GM21526 (cell line): ENCODE data around the gene PUS3.
"Not testable (repeated sequence)": the region's sequence is repeated elsewhere in the genome, so short reads cannot be mapped to it uniquely, and the experiment has no call there.

Experiments
- ATAC-seq: cut with Tn5 transposase; IDR thresholded peaks from one replicate; pipeline ENCODE4 v1.9.1; 2021; ENCODE audit warnings: moderate library complexity; ENCODE audit not compliant: unreplicated experiment, low FRiP score

Gene PUS3

DNA sequence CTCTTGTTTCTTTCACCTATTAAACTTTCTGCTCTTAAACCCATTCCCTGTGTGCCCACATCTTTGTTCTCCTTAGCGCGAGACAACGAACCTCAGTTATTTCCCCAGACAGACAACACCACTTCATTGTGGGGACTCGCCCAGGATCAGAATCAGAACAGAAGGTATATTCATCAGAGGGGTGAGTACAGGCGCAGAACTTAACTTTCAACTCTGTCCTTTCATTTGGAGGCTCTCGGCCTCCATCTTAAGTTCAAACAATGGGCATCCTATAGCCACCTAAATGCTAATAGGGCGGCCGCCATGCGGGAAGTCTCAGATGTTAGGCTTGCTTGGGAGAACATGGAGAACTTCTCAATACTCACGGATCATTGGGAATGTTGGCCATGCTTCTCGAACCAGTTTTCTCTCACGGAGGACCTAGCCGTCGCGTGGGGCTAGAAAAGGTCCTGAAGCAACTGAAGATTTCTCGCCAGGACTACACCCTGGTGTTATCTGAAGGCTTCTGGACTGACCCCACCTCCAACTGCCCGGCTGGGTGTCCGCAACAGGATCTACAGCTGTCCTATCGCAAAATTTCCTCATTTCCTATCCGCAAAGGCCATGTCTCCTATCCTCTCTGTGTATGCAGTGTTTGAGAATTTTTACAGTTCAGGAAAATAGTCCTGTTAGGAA lies 29.0 kb downstream of the PUS3 start:
- ATAC-seq = no peak

DNA sequence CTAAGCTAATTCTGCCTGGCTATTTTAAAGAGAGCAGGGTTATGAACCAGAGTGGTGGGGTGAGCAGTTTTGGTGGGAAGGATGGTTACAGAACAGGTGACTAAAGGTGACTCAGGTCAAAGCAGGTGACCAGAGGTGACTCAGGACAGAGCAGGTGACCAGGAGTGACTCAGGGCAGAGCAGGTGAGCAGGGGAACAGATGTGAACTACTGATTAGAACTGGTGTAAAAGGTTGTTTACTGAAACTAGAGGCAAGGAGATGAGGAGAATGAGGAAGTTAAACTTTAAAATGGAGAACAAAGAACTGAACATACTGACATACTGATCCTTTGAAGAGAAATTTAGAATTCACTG lies 30.9 kb downstream of the PUS3 start:
- no peak for ATAC-seq

DNA sequence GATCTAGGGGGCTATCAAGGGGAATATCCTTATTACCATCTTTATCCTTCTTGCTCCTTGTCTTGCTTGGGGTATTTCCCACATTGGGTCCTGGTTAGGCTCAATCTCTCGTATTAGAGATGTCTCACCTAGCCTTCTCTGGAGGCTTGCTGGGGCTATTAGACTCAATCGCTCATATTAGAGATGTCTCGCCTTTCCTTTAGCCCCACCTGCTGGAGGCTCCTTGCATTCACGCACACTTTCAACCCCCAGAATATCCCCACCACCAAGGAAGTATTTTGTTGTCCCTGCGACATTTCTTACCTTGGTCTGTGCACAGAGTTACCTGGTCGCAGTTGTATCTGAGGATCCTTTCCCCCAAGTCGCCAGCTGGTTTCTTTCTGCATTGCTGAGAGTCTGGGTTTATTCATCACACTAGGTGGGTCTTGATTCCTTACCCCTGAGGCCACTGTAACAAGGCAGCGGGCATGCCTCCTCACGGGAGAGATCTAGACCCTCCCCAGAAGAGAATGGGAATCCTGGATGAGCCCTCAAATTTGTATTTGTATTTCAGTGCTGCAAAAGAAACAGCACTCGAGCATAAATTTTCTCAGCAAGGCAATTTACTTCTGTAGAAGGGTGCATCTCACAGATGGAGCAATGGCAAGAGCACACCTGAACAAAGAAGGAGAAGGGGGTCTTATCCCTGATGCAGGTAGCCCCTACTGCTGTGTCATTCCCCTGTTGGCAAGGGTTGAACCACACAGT lies 31.4 kb downstream of the PUS3 start:
- ATAC-seq = no peak

DNA sequence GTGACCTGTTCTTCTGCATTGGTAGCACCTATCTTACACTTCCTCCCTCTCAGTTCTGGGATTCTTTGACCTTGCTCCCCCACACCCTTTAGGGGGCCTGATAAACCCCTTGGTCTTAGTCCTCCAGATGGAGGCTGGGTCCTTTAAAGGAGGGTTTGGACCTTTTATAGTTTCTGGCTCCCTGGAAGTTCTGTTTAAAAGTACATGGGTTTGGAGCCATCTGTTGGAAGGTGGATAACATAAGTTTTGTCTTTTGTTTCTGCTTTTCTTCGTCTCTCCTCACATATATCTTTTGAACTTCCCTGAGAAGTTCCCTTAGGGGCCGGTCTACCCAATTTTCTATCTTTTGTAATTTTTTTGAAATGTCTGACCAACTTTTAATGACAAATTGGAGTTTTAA lies 33.5 kb downstream of the PUS3 start:
- ATAC-seq = no peak

DNA sequence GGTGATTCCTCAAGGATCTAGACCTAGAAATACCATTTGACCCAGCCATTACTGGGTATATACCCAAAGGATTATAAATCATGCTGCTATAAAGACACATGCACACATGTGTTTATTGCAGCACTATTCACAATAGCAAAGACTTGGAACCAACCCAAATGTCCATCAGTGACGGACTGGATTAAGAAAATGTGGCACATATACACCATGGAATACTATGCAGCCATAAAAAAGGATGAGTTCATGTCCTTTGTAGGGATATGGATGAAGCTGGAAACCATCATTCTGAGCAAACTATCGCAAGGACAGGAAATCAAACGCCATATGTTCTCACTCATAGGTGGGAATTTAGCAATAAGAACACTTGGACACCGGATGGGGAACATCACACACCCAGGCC lies 37.7 kb downstream of the PUS3 start:
- ATAC-seq = not testable (repeated sequence)

DNA sequence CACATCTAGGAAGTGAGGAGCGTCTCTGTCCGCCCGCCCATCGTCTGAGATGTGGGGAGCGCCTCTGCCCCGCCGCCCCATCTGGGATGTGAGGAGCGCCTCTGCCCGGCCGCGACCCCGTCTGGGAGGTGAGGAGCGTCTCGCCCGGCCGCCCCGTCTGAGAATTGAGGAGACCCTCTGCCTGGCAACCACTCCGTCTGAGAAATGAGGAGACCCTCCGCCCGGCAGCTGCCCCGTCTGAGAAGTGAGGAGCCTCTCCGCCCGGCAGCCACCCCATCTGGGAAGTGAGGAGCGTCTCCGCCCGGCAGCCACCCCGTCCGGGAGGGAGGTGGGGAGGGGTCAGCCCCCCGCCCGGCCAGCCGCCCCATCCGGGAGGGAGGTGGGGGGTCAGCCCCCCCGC lies 40.2 kb downstream of the PUS3 start:
- not testable (repeated sequence) for ATAC-seq

DNA sequence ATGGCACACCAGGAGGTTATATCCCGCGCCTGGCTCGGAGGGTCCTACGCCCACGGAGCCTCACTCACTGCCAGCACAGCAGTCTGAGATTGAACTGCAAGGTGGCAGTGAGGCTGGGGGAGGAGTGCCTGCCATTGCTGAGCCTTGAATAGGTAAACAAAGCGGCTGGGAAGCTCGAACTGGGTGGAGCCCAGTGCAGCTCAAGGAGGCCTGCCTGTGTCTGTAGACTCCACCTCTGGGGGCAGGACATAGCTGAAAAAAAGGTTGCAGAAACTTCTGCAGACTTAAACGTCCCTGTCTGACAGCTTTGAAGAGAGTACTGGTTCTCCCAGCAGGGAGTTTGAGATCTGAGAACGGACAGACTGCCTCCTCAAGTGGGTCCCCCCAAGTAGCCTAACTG lies 45.3 kb downstream of the PUS3 start:
- not testable (repeated sequence) for ATAC-seq

DNA sequence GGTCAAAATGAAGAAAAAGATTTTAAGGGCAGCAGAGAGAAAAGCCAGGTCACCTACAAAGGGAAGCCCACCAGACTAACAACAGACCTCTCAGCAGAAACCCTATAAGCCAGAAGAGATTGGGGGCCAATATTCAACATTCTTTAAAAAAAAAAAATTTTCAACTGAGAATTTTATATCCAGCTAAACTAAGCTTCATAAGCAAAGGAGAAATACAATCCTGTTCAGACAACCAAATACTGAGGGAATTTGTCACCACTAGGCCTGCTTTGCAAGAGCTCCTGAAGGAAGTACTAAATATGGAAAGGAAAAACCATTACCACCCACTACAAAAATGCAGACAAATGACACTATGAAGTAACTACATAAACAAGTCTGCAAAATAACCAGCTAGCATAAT lies 56.8 kb downstream of the PUS3 start:
- ATAC-seq = no peak
